Frontal cortex (tissue), 4 donors: ENCODE results near the gene CCR9. TPM values are rescaled to one million over a fixed set of nuclear protein-coding genes. Genes with fewer than 3 reads are reported as not detected.

Experiments
- DNase-seq, 2 donors: peaks; one replicate each; pipeline ENCODE4 v3.0.0; 2012; ENCODE audit warnings: low spot score in 2 of 2
- FAIRE-seq: peaks from 2 replicates; lab custom pipeline; 2012; peaks lifted over from hg19 to GRCh38; lab: Jason Lieb, UNC
- small RNA-seq: library from RNA; depleted of rRNA; stranded (forward); fragments of <200 nt; gene quantifications from one replicate; pipeline ENCODE3, GENCODE V24; 2014
- total RNA-seq: library from RNA; depleted of rRNA; stranded (reverse); fragments of >200 nt; gene quantifications from one replicate; pipeline ENCODE4 v1.2.3, GENCODE V29; 2014
- donor health status: control.
- donor health status: control.
- donor health status: control.

The CCR9 gene
- total RNA-seq, 1 donor from 2014 or later = 0.41 TPM

- no peak for DNase-seq
- FAIRE-seq = no peak
These were observed 63.8 kb downstream of the CCR9 start for GRCh38 chr3:45950131-45950530.

GRCh38 chr3:45950686-45951600 lies 64.6 kb downstream of the CCR9 start:
- no peak for FAIRE-seq
- DNase-seq = no peak

DNA sequence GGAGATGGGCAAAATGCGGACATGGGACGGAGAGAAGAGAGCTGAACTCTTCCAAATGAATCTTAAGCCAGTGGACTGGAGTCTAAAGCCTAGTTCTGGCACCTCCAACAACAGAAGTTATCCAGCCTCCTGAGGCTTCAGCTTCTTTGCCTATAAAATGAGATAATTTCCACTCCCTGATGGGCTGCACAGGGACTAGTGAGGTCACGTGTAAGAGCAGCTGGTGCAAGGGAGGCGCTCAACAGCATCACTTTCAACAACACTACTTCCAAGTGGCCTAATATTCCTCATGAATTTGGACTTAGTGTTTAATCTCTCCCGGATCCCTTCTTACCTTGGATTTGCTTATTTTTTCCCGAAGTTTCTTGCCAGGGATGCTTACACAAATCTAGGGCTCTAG lies 65.6 kb downstream of the CCR9 start:
- no peak for DNase-seq
- no peak for FAIRE-seq

- DNase-seq = no peak
- FAIRE-seq = no peak
These were observed 66.1 kb downstream of the CCR9 start for GRCh38 chr3:45952456-45952855.

Small RNA genes within 50 kb of the gene (small RNA-seq; reads per million reads assigned to genes)
- gene RF00019 = not detected

Other genes with a start within 250 kb of the CCR9 start
- gene SACM1L, start 197.1 kb upstream of the CCR9 start, total RNA-seq = 34.2 TPM
- 3.3 TPM for gene SLC6A20, start 90.0 kb upstream of the CCR9 start, total RNA-seq
- 24.5 TPM for gene LZTFL1, start 44.4 kb upstream of the CCR9 start, total RNA-seq
- not detected for gene CXCR6, start 56.9 kb downstream of the CCR9 start, total RNA-seq
- gene FYCO1, start 109.3 kb downstream of the CCR9 start, total RNA-seq = 1.2 TPM
- gene XCR1, start 140.9 kb downstream of the CCR9 start, total RNA-seq = not detected